HL-60 (cell line): Measurements from ENCODE around the gene CADM1.

Experiments
- CTCF ChIP-seq: IDR thresholded peaks from one replicate; pipeline ENCODE4 v1.5.1; 2011; ENCODE audit warnings: low read length, control low read depth, inconsistent platforms; ENCODE audit not compliant: insufficient read depth
- GABPA ChIP-seq: IDR thresholded peaks from 2 replicates; pipeline ENCODE4 v1.6.1; 2012; ENCODE audit warnings: low read depth
- POLR2AphosphoS5 ChIP-seq: IDR thresholded peaks from 2 replicates; pipeline ENCODE4 v1.6.1; 2012; ENCODE audit warnings: low read depth
- SPI1 ChIP-seq: IDR thresholded peaks from 2 replicates; pipeline ENCODE4 v1.6.1; 2012; ENCODE audit warnings: low read depth, mild to moderate bottlenecking, borderline replicate concordance

DNA sequence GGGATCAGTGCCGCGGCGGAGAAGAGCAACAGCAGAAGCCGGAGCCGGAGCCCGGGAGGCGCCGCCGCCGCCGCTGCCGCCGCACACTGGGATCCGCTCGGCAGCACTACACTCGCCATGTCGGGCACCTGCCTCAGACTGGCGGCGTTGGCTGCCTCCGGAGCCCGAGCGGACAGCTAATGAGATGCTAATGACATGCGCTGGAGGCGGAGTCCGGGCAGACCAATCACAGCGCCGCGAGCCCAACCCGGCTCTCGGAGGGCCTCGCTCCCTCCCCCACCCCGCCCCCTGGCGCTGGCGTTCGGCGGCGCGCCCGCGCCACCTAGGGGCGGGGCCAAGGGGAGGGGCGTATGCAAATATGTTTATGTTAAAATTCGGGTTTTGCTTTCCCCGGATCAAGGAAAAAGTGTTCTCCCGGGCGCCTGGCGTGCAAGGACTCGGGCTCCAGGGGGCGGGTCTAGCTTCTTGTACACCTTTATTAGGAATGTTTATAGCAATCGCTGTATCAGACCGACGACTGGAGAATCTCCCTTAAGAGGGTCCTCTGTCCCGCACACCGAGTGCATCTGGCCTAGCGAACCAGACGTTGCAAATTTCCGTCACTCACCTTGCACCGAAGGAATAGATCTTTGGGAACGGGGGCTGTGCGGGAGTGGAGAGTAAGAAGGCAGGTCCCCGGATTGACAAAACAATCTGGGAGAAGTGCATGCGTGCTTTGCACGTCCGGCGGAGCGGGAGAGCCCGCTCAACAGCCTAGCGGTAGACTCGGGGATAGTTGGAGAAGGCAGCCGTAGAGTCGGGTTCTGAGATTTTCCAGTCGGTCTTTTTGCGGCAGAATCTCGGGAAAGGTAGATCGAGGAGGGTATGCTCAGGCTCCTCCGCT is at the start of gene CADM1:
- TF ChIP-seq POLR2AphosphoS5, result no peak
- no peak for TF ChIP-seq CTCF
- no peak for TF ChIP-seq GABPA
- no peak for TF ChIP-seq SPI1
